Measurements from ENCODE around the gene ZNHIT2.
"Not testable (repeated sequence)": the region's sequence is repeated elsewhere in the genome, so short reads cannot be mapped to it uniquely, and the experiment has no call there.

ZNHIT2 gene

GRCh38 chr11:65119670-65119995 lies 2.1 kb upstream of the ZNHIT2 start:
- DNase-seq (ENCODE audit: low read depth in 1 of 2, low spot score in 1 of 2), result no peak

GRCh38 chr11:65118891-65119669 lies 1.6 kb upstream of the ZNHIT2 start:
- DNase-seq (ENCODE audit: low read depth in 1 of 2, low spot score in 1 of 2), result not testable (repeated sequence)

GRCh38 chr11:65118097-65118837 lies 766 bp upstream of the ZNHIT2 start:
- no peak for DNase-seq (ENCODE audit: low read depth in 1 of 2, low spot score in 1 of 2)

- peak in 1 of 2 donors; percentile 49 for DNase-seq (ENCODE audit: low read depth in 1 of 2, low spot score in 1 of 2)
These were observed 913 bp downstream of the ZNHIT2 start for GRCh38 chr11:65116370-65117205.

- no peak for DNase-seq (ENCODE audit: low read depth in 1 of 2, low spot score in 1 of 2)
These were observed 2.0 kb downstream of the ZNHIT2 start for GRCh38 chr11:65115361-65116082.

GRCh38 chr11:65114538-65115171 lies 2.8 kb downstream of the ZNHIT2 start:
- DNase-seq (ENCODE audit: low read depth in 1 of 2, low spot score in 1 of 2), result no peak

- DNase-seq (ENCODE audit: low read depth in 1 of 2, low spot score in 1 of 2), result no peak
These were observed 3.7 kb downstream of the ZNHIT2 start for GRCh38 chr11:65113839-65114238.

- no peak for DNase-seq (ENCODE audit: low read depth in 1 of 2, low spot score in 1 of 2)
These were observed 4.1 kb downstream of the ZNHIT2 start for GRCh38 chr11:65113361-65113756.

GRCh38 chr11:65112546-65113360 lies 4.7 kb downstream of the ZNHIT2 start:
- peak; percentile 63 to 67 for DNase-seq (ENCODE audit: low read depth in 1 of 2, low spot score in 1 of 2)

- peak; percentile 87 to 88 for DNase-seq (ENCODE audit: low read depth in 1 of 2, low spot score in 1 of 2)
These were observed 5.6 kb downstream of the ZNHIT2 start, which contains the start of gene TM7SF2 for GRCh38 chr11:65111744-65112545. Gene TM7SF2, plus strand, starts transcription at chr11:65111872. Its CDS starts 144 bp downstream, at chr11:65112016.

GRCh38 chr11:65111159-65111743 lies 6.2 kb downstream of the ZNHIT2 start:
- DNase-seq (ENCODE audit: low read depth in 1 of 2, low spot score in 1 of 2), result no peak

- DNase-seq (ENCODE audit: low read depth in 1 of 2, low spot score in 1 of 2), result peak; percentile 89 to 99
These were observed 7.1 kb downstream of the ZNHIT2 start for GRCh38 chr11:65110354-65110861.

- no peak for DNase-seq (ENCODE audit: low read depth in 1 of 2, low spot score in 1 of 2)
These were observed 8.0 kb downstream of the ZNHIT2 start for GRCh38 chr11:65109231-65110198.

- DNase-seq (ENCODE audit: low read depth in 1 of 2, low spot score in 1 of 2), result no peak
These were observed 8.9 kb downstream of the ZNHIT2 start for GRCh38 chr11:65108469-65109123.

- DNase-seq (ENCODE audit: low read depth in 1 of 2, low spot score in 1 of 2), result no peak
These were observed 9.6 kb downstream of the ZNHIT2 start for GRCh38 chr11:65107751-65108468.

GRCh38 chr11:65107078-65107477 lies 10.4 kb downstream of the ZNHIT2 start:
- no peak for DNase-seq (ENCODE audit: low read depth in 1 of 2, low spot score in 1 of 2)

Data from activated T-helper 1 cell treated with anti-CD3 and anti-CD28 coated beads, Interleukin-2, amount 50 U/mL, for 16 hours (primary cell).